HuH-7 (cell line): ENCODE results near the gene POLD1.
"Not testable (repeated sequence)": the region's sequence is repeated elsewhere in the genome, so short reads cannot be mapped to it uniquely, and the experiment has no call there.

Experiments used
- DNase-seq: peaks from one replicate; pipeline ENCODE4 v3.0.0; 2011; ENCODE audit warnings: low spot score

The POLD1 gene

DNA sequence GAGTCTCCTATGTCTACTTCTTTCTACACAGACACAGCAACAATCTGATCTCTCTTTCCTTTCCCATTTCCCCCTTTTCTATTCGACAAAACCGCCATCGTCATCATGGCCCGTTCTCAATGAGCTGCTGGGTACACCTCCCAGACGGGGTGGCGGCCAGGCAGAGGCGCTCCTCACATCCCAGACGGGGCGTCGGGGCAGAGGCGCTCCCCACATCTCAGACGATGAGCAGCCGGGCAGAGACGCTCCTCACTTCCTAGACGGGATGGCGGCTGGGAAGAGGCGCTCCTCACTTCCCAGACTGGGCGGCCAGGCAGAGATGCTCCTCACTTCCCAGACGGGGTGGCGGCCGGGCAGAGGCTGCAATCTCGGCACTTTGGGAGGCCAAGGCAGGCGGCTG lies 6.8 kb downstream of the POLD1 start:
- DNase-seq: not testable (repeated sequence)

DNA sequence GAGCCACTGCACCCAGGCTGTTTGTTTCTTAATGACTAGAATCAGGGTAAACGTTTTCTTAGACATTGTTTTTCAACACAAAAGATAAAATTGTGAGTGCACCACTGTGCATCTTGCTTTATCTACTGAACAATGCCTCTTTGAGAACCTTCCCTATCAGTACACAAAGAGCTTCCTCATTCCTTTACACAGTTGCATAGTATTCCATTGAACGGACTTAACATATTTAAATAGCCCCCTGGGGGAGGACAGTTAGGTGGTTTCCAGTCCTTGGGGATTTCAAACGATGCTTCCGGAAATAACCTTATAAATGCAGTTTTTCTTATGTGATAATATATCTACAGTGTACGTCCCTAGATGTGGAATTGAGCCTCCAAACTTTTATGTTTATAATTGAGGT lies 8.6 kb downstream of the POLD1 start:
- no peak for DNase-seq

DNA sequence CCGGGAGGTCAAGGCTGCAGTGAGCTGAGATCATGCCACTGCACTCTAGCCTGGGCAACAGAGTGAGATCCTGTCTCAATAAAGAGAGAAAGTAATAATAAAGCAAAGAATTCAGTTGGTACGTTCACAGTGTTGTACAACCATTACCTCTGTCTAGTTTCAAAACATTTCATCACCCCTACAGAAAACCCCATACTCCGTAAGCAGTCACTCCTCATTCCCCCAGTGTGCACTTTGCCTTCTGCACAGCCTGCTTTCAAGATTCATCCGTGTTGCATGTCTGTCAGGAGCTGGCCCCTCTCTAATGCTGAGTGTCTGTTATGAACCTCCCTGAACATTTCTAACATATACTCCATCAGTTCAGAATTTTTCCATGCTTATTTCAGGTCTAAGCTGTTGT lies 9.4 kb downstream of the POLD1 start:
- no peak for DNase-seq

DNA sequence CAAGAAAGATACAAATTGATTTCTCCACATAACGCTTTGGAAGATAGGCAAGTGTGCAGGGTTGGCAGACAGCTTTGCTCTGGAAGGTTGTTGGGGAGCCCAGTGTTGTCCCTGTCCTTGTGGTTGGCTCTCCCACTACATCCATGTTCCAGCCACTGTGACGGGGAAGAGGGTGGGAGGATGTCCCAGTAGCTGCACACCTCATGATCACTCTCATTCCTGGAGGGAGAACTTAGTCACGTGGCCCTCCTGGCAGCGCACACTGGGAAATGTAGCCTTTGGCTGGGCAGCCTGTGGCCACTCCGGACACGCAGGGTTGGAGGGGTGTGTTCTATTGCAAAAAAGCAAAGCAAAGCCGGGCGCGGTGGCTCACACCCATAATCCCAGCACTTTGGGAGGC lies 9.9 kb downstream of the POLD1 start:
- DNase-seq: no peak

DNA sequence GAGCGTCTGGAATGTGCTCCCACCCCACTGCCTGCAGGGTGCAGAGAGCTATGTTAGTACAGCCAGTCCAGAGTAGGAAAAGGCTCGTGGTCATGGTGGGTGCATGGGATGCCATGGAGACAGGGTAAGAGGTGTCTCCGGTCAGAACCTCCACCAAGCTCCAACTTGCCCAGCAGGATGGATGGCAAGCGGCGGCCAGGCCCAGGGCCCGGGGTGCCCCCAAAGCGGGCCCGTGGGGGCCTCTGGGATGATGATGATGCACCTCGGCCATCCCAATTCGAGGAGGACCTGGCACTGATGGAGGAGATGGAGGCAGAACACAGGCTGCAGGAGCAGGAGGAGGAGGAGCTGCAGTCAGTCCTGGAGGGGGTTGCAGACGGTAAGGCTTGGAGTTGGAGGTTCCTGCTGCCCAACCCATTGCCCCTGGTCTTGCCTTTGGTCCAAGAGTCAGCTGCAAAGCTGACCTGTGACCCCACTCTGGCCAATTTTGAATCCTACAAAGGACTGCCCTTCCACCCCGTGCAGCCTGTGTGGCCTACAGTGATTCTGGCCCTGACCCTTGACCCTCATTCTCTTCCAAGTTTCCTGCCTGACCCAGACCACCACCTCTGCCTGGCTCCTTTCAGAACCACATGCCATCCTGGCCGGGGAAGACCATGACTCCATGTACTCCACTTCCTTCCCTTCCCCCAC lies 14.7 kb downstream of the POLD1 start:
- no peak for DNase-seq

DNA sequence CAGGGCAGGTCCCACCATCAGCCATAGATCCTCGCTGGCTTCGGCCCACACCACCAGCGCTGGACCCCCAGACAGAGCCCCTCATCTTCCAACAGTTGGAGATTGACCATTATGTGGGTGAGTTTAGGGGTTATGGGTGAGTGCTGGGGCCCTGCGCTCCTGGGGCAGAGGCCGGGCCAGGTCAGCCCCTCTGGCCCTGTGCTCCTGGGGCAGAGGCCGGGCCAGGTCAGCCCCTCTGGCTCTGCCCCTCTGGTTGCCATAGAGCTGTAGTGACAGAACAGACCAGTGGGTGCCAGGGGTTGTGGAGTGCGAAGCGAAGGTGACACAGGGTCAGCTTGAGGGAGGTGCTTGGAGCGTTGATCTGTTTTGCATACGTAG lies 15.2 kb downstream of the POLD1 start:
- DNase-seq: no peak

DNA sequence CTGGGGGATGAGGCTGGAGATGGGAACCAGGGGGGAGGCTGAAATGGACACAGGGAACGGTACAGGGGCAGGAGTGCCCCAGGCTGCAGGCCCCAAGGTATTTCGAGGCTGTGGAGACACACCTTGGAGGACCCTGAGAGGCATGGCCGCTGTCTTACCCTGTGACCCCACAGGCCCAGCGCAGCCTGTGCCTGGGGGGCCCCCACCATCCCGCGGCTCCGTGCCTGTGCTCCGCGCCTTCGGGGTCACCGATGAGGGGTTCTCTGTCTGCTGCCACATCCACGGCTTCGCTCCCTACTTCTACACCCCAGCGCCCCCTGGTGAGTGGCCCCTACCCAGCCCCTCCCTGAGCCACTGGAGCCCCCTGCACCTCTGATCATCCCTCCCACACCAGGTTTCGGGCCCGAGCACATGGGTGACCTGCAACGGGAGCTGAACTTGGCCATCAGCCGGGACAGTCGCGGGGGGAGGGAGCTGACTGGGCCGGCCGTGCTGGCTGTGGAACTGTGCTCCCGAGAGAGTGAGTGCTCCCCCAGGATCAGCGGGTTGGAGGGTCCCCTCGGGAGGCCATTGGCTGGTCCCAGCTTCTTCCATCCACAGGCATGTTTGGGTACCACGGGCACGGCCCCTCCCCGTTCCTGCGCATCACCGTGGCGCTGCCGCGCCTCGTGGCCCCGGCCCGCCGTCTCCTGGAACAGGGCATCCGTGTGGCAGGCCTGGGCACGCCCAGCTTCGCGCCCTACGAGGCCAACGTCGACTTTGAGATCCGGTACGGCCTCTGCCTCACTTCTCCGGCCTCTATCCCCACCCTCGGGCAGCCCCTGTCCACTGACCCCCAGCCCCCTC lies 17.7 kb downstream of the POLD1 start:
- DNase-seq: no peak

DNA sequence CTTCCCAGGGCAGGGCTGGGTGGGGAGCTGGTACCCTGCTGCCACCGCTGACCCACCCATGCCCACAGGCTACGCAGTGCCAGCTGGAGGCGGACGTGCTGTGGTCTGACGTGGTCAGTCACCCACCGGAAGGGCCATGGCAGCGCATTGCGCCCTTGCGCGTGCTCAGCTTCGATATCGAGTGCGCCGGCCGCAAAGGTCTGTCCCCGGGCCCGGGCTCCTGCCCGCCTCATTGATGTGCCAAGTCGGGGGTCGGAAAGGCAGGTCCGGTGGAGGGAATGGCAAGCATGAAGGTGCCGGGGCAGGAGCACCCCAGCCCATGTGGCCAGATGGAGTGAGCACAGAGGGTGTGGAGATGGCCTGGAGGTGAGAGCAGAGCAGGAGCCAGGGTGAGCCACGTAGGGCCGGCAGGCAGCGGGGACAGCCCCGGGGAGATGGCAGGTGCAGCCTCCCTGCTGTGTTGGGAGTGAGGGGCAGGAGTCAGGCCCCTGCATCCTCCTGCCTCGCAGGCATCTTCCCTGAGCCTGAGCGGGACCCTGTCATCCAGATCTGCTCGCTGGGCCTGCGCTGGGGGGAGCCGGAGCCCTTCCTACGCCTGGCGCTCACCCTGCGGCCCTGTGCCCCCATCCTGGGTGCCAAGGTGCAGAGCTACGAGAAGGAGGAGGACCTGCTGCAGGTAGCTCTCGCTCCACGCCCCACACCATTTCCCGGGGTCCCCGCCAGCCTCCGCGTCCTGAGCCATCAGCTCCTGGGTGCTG lies 18.6 kb downstream of the POLD1 start:
- no peak for DNase-seq

DNA sequence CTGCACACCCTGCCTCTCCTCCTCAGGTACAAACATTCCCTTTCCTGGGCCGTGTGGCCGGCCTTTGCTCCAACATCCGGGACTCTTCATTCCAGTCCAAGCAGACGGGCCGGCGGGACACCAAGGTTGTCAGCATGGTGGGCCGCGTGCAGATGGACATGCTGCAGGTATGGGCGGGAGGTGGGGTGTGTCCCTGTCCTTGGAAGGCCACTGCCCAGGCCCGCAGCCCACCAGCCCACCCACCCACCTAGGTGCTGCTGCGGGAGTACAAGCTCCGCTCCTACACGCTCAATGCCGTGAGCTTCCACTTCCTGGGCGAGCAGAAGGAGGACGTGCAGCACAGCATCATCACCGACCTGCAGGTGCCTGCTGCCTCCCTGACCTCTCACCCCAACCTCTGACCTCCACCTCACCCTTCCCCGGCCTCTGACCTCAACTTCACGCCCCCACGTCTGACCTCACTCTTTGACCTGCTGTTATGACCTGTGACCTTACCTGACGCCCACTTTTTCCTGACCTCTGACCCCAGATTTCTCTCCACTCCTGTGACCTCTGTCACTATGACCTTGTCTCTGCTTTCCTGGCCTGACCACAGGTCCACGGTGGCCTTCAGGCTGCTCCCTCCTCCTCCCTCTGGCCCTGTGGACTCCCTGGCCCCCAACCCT lies 22.1 kb downstream of the POLD1 start:
- no peak for DNase-seq

DNA sequence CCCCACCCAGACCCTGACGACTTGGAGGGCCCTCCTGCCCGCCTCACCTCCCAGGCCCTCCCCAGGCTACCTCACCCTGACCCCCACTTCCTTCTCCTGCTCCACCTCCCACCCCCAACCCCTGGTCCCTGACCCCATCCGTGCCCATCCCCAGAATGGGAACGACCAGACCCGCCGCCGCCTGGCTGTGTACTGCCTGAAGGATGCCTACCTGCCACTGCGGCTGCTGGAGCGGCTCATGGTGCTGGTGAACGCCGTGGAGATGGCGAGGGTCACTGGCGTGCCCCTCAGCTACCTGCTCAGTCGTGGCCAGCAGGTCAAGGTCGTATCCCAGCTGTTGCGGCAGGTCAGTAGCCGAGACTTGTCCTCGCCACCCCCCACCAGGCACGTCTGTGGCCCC lies 22.7 kb downstream of the POLD1 start:
- no peak for DNase-seq

DNA sequence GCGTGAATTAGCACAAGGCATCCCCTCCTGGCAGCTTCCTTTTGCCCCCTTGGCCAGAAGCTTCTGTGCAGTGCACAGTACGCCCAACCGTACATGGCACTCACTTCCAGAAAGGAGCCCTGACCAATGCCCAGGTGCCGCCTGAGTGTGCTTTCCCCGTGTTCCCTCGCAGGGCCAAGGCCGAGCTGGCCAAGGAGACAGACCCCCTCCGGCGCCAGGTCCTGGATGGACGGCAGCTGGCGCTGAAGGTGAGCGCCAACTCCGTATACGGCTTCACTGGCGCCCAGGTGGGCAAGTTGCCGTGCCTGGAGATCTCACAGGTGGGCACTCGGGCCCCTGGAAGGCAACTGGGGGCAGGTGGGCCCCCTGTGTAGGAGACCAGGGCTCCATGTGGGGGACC lies 25.2 kb downstream of the POLD1 start:
- no peak for DNase-seq

DNA sequence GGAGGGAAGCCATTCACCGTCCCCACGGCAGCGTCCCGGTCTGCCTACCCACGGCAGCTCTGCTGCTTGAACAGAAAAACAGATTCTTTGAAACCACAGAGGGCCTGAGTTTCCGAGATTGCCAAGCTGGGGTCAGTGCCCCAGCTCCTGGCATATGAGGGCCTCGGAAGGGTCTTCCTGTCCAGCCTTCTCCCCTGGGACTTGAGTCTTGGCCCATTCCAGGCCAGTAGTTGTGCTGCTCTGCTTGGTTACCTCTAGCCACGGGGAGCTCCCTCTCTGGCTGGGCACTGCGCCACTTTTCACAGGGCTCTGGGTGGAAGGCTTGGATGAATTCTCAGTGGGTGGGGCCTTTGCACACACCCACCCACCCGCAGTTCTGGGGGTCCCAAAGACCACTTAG lies 26.0 kb downstream of the POLD1 start:
- no peak for DNase-seq

DNA sequence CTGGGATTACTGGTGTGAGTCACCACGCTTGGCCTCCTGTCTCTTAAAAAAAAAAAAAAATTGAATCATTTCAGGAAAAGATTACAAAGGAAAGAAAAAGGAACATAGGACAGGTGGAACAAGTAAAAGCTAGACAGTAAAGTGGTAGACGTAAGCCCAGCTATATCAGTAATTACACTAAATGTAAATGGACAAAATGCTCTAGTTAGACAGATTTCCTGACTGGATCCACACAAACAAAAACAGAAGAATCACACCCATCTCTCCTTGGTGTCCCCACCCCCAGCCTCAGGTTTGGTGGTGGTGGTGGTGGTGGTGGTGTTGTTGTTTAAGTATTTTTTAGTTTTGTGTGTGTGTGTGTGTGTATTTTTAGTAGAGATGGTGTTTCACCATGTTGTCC lies 28.3 kb downstream of the POLD1 start:
- DNase-seq: no peak

DNA sequence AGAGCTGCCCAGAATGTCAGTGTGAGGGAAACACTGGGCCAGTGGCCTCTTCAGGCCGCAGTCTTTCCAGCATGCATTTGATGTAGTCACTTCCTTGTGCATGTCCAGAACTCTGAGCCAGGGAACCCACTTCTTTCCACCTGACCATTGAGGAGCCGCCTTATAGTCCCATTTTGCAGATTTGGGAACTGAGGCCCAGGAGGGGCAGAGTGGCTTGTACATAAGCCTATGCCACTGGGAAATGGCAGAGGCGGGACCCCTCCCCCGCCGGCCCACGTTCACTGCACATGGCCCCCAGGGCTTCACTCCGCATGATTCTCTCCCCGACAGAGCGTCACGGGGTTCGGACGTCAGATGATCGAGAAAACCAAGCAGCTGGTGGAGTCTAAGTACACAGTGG lies 28.9 kb downstream of the POLD1 start:
- no peak for DNase-seq

DNA sequence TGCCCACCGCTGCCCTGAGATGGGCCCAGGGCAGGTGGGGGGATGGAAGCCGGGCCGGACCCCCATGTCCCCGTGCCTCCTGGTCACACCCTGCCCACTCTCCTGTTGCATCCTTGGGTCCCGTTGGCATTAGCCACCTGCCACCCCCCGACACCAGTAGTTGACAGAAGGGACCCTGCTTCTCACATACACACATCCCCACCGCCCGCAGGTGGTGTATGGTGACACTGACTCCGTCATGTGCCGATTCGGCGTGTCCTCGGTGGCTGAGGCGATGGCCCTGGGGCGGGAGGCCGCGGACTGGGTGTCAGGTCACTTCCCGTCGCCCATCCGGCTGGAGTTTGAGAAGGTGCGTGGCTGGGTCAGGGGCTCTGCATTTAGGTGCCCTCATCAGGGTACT lies 29.4 kb downstream of the POLD1 start:
- no peak for DNase-seq

DNA sequence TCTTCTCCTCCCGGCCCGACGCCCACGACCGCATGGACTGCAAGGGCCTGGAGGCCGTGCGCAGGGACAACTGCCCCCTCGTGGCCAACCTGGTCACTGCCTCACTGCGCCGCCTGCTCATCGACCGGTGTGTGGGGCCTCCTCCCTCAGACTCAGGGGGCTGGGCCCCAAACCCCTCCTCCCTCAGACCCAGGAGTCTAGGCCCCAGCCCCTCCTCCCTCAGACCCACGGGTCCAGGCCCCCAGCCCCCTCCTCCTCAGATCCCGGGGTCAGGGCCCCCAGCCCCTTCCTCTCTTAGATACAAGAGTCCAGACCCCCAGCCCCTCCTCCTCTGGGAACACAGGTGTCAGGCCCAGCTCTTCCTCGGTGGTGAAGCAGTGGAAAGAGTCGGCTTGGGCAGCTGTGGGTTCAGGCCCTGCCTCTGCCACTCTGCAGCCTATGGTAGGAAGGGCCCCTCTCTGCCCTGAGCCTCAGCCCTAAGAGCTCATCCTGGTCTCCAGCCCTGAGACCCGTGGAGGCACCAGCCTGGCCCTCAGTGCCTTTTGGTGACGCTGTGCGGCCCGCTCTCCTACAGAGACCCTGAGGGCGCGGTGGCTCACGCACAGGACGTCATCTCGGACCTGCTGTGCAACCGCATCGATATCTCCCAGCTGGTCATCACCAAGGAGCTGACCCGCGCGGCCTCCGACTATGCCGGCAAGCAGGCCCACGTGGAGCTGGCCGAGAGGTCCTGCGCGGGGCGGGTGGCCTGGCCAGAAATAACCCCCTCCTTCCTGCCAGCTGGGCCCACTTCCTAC lies 30.9 kb downstream of the POLD1 start:
- DNase-seq: peak; percentile 87

DNA sequence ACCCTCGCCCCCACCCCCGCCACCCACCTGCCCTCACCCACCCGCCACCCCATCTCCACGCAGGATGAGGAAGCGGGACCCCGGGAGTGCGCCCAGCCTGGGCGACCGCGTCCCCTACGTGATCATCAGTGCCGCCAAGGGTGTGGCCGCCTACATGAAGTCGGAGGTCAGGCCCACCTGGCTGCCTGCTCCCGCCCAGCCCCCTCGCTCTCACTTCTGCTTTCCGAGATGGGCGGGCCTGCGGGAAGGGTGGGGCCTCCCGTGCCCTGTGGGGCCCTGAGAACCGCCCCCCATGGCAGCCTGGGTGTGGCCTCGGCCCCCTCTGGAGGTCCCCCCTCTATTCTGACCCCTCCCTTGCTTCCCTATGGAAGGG lies 31.5 kb downstream of the POLD1 start:
- DNase-seq: no peak

DNA sequence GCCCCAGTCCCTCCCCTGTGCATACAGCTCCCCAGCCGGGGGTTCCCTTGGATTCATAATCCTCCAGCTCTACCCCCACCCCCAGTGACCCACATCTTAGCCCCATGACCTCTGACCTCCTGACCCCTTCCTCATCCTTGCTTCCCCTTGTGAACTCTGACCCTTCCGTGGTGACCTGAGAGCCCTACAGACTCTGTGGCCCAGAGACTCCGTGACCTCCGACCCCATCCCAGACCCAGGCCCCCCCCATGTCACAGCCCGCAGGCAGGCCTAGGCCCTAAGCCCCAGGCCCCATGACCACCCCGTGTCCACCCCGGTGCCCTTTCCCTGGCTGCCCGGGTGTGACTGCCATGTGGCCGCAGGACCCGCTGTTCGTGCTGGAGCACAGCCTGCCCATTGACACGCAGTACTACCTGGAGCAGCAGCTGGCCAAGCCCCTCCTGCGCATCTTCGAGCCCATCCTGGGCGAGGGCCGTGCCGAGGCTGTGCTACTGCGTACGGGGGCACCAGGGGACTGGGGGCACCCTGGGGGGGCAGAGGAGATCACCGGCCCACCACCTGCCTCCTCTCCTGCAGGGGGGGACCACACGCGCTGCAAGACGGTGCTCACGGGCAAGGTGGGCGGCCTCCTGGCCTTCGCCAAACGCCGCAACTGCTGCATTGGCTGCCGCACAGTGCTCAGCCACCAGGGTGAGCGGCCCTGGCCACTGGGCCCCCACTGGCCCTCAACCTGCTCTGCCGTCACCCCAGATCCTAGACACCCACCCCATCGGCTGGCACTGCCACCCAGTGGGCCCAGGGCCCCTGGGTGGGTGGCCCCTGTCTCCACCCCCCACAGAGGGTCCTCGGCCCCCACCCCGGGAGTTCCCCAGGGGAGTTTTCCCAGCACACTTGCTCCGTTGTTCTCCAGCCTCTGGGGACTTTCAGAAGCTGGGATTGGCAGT lies 32.2 kb downstream of the POLD1 start:
- DNase-seq: no peak

DNA sequence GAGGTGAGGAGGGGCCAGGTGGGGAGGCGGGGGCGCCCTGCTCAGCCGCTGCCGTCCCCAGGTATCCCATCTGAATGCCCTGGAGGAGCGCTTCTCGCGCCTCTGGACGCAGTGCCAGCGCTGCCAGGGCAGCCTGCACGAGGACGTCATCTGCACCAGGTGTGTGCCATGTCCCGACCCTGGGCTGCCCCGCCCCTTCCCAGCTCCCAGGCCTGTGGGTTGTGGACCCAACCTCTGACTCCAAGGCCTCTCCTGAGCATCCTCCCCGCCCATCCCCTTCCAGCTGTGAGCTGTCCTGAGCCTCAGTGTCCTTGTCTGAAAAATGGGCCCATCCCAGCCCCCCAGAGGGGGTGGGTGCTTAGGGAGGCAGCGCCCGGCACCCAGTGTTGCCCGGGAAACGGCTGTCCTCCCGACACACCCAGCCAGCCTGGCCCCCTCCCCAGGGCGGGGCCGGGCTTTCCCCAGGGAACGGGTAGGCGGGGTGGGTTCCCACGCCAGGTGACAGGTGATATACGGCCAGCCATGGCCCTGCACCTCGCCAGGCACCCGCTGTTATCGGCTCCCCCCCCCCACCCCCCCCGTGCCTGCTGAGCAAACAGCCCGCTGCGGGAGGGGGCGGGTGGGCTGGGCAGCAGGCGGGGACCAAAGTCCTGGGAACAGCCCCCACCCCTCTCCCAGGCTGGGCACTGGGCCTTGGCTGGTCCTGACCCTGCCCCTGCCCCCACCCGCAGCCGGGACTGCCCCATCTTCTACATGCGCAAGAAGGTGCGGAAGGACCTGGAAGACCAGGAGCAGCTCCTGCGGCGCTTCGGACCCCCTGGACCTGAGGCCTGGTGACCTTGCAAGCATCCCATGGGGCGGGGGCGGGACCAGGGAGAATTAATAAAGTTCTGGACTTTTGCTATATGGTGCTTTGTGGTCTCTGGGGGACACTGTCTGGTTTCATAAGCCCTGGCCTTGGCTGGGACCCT lies 33.2 kb downstream of the POLD1 start:
- DNase-seq: no peak
